GM19238 (cell line): Measurements from ENCODE around the gene ATP8B1.
"Not testable (repeated sequence)": the region's sequence is repeated elsewhere in the genome, so short reads cannot be mapped to it uniquely, and the experiment has no call there.

Source experiments
- DNase-seq: peaks from one replicate; pipeline ENCODE4 v3.0.0; 2011; ENCODE audit warnings: low spot score; ENCODE audit not compliant: insufficient read length

Gene ATP8B1

DNA sequence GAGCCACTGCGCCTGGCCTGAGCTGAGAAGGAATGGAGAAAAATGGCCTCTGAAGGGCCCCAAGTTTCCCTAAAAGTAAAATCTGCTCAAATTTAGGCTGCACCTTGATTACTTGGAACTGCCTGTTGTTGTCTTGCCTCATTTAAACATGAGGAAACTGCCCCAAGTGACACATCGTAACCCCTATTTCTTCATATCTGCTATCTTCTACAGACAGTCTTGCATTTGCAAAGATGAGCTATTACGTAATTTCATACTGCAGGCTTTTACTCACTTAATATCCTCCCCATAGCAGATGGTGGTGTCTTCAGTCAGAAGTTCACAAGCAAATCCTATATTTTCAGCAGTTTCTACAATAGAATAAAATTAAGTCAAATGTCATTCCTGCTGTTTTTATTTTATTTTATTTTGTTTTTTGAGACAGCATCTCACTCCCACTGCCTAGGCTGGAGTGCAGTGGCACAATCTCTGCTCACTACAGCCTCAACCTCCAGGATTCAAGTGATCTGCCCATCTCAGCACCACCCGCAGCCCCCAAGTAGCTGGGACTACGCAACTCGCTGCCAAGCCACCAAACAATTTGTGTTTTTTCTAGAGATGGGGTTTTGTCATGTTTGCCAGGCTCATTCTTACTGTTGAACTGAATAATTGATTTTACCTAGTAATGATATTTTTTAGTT, 136.2 kb downstream of the ATP8B1 start:
- DNase-seq = no peak

DNA sequence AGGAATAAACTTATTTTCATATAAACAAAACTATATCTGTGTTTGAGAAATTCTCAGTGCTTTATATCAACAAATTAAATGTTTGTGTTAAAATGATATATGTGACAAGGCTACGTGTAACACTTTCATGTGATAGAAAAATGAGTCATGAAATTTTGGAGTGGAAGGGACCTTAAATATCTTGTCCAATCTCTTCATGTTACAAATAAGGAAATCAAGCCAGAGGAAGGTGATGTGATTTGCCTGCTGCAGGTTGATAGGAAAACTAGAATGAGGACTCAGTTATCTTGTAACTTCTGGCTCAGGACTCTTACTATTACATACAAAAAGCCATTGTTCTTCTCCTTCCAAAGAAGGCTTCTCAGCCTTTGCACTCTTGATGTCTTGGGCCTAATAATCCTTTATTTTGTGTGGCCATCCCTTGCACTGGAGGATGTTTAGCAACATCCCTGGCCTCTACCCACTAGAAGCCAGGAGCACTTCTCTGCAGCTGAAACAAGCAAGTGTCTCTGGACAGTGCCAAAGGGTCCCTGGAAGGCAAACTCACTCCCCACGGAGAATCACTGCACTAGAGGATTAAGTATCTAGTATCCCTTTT, 138.4 kb downstream of the ATP8B1 start:
- DNase-seq = no peak

DNA sequence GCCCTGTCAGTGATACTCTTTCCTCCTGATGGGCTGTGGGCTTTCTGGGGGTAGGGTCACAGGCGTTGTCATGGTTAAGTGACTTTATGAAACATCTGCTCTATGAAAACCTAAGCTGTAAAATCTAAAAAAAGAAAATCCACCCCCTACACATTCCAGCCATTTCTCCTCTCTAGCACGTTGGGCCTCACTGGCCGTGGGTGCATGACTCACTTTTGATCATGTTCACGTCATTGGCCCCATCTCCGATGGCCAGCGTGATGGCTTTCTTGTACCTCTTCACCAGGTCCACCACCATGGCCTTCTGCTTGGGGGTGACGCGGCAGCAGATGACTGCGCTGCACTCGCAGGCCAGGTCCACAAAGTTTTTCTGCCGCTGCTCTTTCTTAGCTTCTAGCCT, 142.2 kb downstream of the ATP8B1 start:
- DNase-seq = no peak

DNA sequence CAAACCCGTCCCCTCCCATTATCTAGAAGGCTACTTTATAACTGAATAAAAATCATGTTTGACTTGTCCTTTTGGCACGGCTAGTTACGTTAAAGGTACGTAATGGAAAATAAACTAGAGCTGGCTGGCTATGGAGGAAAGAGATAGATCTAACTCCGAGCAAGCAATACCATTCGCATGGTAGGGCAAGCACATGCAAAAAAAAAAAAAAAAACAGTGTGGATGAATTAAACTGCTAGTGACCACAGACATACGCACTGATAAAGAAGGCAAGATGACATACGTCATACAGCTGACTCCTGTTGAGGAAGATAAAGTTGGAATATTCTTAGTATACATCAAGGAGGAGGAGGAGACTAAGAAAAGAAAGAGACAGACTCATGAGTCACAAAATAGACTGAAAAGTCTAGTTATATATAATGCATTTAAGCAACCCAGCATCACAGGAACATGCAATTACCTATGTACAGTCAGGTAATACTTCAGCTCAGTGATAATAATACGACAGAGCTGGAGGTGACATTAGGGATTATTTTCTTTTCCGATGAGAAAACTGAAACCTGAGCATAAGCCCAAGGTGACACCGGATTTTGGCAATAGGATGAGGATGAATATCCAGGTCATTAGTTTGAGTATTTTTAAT, 143.5 kb downstream of the ATP8B1 start:
- DNase-seq = no peak

DNA sequence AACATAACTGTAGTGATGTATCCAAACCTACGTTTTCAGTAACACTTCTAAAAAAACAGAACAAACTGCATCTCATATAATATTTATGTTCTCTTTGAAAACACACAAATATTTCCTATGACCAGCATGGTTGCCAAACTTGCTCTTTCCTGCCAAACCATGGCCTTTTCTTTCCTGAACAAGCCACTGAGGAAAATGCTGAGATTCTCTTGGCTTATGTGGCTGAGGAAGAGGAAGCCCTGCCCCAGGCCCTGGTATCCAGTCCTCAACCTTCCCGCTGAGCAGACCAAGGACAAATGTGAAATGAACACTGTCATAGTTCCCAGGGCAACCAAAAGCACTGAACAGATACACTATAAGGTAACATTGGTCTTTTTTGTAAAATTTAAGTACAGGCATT, 145.6 kb downstream of the ATP8B1 start:
- no peak for DNase-seq

DNA sequence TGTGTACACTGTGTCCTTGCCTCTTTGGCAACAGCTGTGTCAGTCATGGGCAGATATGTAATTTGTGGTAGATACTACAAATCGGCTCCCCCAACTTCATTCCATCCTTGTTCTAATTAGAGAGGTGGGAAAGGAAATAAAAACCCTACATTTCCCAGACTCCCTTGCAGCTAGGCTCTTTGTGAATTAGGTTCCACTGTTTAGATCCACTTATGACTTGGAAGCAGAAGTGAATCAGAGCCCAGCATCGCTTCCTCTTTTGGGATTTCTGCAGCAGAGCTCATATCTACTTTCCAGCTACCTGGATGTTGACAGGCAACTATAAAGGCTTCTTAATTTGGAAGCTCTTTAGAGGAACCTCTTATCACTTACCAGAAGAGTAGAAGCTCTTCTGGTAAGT, 147.4 kb downstream of the ATP8B1 start:
- DNase-seq = no peak

DNA sequence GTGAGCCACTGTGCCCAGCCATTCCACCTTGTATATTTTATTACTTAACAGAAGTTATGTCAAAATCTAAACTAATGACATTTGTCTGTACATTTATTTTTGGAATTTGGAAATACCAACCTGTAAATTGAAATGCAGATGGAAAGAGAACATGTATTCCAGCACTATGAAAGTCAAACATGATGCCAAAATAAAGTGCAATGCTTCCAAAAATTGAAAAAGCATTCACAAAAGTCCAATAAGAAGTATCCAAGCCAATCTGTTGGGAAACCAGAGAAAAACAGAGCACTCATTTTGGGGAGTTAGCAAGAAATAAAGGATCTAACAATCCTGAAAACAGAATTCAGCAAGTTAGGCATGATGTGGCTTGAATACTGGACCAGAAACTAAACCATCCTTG, 151.2 kb downstream of the ATP8B1 start:
- DNase-seq = no peak

DNA sequence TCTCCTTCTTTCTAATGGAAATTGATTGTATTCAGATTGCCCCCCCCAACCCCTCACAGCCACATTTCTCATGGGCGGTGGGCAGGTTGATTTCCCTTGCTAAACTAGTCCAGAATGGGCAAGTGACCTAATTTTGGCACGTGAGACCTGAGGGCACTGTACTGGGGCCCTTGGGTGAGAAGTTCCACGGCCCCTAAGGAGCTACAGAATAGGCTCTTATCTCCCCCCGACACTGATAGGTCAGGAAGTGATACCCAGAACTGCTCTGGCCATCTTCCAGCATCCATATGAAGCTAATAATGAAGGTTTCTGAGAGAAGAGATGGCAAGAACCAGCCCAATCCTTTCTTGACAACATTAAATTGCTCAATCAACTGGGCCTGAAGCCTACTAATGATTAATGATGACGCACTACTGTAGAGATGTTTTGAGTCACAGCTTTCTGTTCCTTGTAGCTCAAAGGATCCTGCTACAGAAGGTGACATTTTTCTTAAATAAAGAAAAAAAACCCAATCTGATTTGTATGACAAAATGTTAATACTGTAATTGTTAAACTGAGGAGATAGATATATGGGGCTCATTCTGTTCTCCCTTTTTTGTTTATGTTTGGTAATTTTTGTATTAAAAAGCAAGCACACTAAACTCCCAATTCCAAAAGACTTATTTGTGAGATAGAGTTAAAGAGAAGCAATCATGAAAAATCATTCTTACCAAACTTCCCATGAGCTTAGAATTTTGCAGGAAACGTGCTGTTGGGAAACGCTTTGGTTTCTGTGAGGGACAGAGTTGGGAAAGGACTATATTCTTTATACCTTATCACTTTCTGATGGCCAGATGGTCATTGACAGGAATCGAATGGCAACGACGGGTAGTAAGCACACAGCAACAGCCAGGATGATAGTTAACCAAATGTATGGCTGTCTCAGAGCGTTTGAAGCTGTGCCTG, 153.3 kb downstream of the ATP8B1 start:
- DNase-seq = peak; percentile 29

DNA sequence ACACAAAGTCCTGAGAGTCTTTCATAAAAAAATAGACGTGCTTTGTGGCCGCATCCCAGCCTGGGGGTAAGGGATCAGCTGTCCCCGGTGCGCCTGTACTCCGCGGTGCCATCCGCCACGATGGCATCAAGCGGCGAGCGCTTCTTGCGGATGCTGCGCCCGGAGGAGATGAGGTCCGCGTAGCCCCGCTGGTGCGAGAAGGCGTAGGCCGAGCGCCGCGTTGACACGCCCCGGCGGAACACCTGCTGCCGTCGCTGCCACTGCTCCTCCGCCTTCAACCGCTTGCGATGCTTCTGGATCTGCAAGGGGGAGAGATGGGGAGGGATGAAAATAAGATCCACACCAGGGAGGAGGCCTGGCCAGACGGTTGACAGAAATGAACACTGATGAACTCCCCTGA, 154.7 kb downstream of the ATP8B1 start:
- DNase-seq = no peak

DNA sequence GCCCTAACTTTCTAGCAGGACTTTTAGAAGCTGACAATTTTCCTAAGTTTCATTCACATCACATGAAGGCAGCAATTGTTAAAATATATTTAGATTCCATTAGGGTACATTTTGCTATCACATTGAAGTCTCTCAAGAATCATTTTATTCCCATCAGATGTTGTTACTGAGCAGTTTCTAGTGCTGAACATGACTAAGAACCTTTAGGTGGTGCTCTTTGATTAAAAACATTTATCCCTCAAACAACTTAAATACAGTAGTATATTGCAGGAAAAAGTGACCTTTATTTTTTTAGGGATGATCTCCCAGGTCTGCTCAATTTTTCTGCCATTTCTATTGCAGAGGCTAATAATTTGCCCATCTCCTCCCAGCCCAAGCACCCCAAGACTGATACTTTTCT, 158.6 kb downstream of the ATP8B1 start:
- no peak for DNase-seq

DNA sequence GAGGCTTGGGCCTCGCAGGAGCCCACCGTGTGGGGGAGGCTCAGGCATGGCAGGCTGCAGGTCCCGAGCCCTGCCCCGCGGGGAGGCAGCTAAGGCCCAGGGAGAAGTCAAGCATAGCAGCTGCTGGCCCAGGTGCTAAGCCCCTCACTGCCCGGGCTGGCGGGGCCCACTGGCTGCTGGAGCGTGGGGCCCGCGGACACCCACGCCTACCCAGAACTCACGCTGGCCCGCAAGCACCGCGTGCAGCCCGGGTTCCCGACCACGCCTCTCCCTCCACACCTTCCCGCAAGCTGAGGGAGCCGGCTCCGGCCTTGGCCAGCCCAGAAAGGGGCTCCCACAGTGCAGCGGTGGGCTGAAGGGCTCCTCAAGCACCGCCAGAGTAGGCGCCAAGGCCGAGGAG, 159.4 kb downstream of the ATP8B1 start:
- not testable (repeated sequence) for DNase-seq

DNA sequence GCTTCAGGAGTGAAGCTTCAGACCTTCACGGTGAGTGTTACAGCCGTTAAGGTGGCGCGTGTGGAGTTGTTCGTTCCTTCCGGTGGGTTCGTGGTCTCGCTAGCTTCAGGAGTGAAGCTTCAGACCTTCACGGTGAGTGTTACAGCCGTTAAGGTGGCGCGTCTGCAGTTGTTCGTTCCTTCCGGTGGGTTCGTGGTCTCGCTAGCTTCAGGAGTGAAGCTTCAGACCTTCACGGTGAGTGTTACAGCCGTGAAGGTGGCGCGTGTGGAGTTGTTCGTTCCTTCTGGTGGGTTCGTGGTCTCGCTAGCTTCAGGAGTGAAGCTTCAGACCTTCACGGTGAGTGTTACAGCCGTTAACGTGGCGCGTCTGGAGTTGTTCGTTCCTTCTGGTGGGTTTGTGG, 160.7 kb downstream of the ATP8B1 start:
- not testable (repeated sequence) for DNase-seq

DNA sequence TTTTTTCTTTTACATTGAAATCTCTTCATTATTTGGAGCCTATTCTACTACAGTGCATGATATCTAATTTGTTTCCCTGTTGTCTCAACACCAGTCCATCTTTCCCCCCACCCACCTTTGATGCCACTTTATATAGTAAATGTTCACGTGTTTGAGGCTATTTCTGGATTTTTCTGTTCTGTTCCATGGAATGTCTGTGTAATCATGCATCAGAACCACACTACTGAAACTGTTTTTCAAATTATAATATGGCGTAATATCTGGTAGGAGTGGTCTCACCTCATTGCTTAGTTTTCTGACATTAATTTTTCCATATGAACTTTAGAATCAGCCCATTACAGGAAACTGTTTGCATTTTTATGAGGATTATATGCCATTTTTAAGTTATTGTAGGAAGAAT, 162.4 kb downstream of the ATP8B1 start:
- no peak for DNase-seq

DNA sequence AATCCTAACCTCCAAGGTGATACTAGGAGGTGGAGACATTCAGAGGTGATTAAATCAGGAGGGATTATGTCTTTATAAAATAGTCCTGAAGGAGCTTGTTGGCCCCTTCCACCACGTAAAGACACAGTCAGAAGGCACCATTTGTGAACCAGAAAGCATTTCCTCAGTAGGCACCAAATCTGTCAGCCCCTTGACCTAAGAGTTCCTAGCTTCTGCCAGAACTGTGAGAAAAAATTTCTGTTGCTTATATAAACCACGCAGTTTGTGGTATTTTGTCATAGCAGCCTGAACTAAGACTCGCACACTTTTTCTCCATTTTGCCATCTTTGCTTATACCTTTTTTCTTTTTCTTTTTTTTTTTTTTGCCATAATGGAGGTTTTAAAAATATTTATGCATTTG, 162.9 kb downstream of the ATP8B1 start:
- no peak for DNase-seq

DNA sequence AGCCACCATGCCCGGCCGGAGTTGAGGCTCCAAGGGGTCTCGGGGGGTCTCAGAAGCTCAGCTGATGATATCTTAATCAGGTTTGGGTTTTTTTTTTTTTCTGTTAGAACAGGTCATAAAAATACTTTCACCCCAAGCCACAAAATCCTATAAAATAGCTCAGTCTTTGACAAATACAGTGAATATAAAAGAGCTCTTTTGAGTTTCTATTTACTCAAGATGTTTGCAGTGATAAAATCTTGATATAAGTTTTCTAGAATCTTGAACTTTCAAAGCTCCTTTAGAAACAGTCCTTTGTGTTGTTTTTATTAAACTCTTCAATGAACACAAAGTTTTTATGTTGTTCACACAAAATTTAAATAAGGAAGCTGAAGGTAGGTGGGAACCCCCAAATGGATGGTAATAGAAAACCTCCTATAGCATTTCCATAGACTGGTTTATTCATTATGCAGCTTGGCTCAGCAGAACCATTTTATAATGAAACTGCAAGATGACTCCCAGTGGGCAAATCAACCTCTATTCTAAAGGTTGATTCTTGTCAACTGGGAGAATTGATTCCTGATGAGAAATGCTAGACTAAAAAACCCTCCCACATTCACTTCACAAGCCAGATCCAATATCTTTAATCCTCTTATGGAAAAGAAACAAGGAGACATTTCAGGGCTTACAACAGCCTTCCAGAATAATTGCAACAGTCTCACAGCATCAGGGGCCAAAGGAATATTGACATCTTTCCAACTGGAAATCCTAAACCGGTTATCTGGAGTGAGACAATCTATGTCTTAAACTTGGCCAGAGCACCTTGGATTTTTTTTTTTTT, 167.9 kb downstream of the ATP8B1 start:
- DNase-seq = no peak

DNA sequence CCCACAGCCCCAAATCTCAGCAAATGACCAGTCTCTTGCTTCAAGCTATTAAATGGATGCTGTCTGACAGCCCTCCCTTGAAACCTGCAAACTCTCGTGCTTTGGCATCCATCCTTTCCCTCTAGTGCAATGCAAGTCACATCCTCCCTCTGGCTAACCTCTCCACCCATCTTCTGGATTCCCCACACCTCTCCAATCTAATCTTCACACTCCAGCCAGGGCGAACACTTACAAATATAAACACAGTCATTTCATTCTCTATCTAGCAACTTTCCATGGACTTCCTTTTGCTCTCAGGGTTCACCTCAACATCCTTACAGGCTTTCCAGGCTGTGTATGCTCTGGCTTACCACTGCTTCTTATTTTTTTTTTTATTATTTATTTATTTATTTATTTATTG, 171.4 kb downstream of the ATP8B1 start:
- DNase-seq = no peak

DNA sequence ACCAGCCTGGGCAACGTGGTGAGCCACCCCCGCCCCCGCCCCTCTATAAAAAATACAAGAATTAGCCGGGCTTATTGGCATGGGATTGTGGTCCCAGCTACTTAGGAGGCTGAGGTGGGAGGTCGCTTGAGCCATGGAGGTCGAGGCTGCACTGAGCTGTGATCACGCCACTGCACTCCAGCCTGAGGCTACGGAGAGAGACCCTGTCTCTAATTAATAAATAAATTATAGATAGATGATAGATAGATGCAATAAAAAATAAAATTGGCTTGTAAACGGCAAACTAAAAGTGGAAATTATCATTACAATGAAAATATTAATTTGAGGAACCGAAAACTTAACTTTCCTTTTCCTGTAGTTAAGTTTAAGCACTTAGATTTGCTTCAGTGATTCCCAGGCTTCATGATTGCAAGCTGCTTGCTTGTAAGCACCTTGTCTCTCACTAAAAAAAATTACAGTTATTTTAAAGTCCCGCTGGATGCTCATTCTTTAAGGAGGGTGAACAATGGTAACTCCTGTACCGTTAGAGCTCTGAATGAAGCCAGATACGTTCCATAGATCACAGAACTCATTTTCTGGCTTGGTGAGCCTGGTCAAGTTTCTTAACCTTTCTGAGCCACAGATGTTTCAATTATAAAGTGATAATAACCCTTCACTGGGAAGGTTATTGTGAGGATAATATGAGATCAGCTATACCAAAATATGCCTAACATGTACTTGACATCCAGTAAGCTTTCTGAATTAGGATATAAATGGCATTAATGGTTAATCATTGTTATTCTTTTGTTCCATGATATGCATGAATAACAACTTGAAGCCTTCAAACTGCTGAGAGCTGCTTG, 172.1 kb downstream of the ATP8B1 start:
- DNase-seq = no peak

DNA sequence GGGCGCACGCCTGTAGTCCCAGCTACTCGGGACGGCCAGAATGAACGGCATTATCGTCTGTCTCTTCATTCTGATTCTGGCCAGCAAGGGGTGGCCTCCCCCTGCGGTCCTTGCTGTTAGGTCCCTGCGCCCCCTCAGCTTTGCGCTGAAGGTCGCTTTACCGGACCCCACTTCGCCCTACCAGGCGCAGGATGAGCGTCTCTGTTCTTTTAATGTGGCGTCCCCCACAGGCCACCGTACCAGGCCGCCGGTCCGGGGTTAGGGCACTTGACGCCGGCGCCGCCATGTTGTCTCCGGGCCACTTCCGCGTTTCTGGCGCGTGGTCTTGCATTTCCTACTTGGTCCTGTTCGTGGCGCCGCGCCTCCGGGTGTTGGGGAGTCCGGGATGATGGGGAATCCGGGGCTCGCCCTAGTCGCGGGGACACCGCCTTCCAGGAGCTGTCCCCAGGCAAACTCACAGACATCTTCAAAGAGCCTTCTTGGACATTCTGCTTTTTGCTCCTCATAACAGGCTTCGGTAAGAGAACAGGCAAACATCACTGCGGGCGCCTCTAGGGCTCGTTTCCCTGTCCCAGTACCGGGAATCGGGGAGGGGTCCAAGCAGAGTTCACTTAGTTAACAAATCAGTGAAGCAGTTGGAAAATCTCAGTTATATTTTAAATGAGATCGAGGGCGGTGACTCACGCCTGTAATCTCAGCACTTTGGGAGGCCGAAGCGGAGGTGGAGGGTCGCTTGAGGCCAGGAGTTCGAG, 172.9 kb downstream of the ATP8B1 start:
- peak; percentile 87 for DNase-seq

DNA sequence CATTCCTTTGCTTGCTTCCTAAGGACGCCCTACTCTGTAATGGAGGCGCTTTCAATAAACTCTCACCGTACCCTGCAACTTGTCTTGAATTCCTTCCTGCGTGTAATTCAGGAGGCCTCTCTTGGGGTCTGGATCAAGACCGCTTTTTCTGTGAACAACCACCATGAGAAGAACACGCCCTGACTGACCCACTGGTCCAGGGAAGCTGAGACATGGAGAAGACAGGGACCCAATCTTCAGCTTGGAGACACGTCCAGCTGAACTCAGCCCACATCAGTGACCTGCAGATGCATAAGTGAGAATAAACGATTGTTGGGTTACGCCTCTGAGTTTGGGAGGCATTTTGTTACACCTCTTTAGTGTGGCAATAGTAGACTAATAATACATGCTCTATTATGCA, 173.7 kb downstream of the ATP8B1 start:
- DNase-seq = no peak
